Measurements from ENCODE around the gene XIRP2. TPM values are rescaled to one million over a fixed set of nuclear protein-coding genes. Genes with fewer than 3 reads are reported as not detected.

The XIRP2 gene
- total and polyA plus RNA-seq, 2 of the 13 experiments (the other 11 are each of a cell fraction or from before 2014, with no cell fraction given), result 0.04 to 0.05 TPM

DNA sequence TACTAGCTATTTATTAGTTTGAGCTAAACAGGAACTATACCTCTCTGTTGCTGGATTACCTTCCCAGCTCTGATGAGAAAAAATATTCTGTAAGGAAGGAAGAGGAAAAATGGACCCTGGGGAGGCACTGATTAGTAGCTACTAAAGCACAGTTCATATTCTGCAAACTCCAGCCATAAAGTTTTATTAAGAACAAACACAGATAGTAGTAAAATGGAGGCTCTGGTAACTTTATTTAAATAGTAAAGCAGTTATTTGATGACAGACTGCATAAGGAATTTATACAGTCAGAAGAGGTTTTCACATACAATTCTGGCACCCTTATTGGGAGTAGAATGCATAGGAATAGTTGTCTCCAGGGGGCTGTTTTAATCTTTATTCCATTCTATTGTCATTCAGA lies 84.1 kb downstream of the XIRP2 start:
- no peak overlapping the region for H2AFZ ChIP-seq (ENCODE audit: low read length)
- no peaks in the 10 kb centered on the region for H3K79me2 ChIP-seq (ENCODE audit: insufficient read depth, low read length)
- TF ChIP-seq ZNF75D (CRISPR knock-in tag; IDR thresholded peaks at IDR 0.05; ENCODE audit: borderline replicate concordance), result no peak
- no peak for TF ChIP-seq AGO2 (optimal IDR thresholded peaks at IDR 0.05; ENCODE audit: low read depth, low read length)
- intact Hi-C loops (cut with micrococcal nuclease; ENCODE audit: unreplicated experiment) (no loop called here), in situ Hi-C loops (cut with HindIII; ENCODE audit: extremely low pct_ligation_motif_present, low pct_unique_long_range_greater_than_20kb) (no loop called here)
- CTCF ChIA-PET (ENCODE audit: low intra/inter-chr PET ratio, low total read pairs), result no interaction called here
- H3K4me1 ChIP-seq (ENCODE audit: insufficient read depth, low read length), result no peaks in the 10 kb centered on the region
- no peak overlapping the region for H3K9ac ChIP-seq (ENCODE audit: insufficient read depth, low read depth, low read length)
- no peak for DNase-seq (ENCODE audit: low spot score)
- ATAC-seq, result no peak
- H3K4me2 ChIP-seq (ENCODE audit: low read depth, low read length), result no peak overlapping the region
- no TSS peak for BruUV-seq (replicated peaks)
- H4K20me1 ChIP-seq (ENCODE audit: insufficient read depth, low read length), result no peaks in the 10 kb centered on the region
- H3K4me3 ChIP-seq (replicated peaks in 1 of 3; ENCODE audit: insufficient read depth in 1 of 3, low read depth in 2 of 3, low read length in 3 of 3), result no peak overlapping the region
- POLR2A ChIA-PET, result no interaction called here
- H3K9me3 ChIP-seq (ENCODE audit: low read length), result no peaks in the 10 kb centered on the region
- no peaks in the 10 kb centered on the region for H3K36me3 ChIP-seq (replicated peaks in 1 of 2; ENCODE audit: control insufficient read depth in 1 of 2, insufficient read depth in 2 of 2, low read length in 2 of 2)
- H3K27me3 ChIP-seq (ENCODE audit: control insufficient read depth in 1 of 2, insufficient read depth in 2 of 2, low read length in 2 of 2), result no peaks in the 10 kb centered on the region
- H3K27ac ChIP-seq (ENCODE audit: extremely low read length, insufficient read depth, low read length), result no peak overlapping the region
- FAIRE-seq, result no peak

DNA sequence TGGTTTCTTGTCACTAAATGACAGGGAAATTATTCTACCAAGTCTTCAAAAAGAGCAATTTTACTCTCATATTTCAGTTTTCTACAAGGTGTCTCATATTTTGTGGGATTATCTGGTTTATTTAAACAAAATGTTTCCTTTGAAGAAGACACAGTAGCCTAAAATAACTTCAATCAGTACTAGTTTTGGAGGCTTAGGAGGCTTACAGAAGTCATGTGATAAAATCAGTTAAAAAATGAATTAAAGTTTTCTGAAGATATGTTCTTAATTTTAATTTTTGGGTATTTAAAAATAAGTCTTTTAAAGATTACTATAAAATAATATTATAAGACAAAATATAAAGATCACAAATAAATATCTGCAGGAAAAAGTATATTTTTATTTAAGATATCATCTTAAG lies 95.9 kb downstream of the XIRP2 start:
- CTCF ChIA-PET (ENCODE audit: low intra/inter-chr PET ratio, low total read pairs), result no interaction called here

More for the DNA sequence above, 95.9 kb downstream of the XIRP2 start:
- Histone ChIP-seq H3K9me3 (ENCODE audit: low read length) (no peaks in the 10 kb centered on the region; the same call in 1 of the 2 replicates), H3K4me3 (replicated peaks in 1 of 3; ENCODE audit: insufficient read depth in 1 of 3, low read depth in 2 of 3, low read length in 3 of 3) (no peak overlapping the region), H4K20me1 (ENCODE audit: insufficient read depth, low read length) (no peaks in the 10 kb centered on the region), H3K9ac (ENCODE audit: insufficient read depth, low read depth, low read length) (no peak overlapping the region), H3K27me3 (ENCODE audit: control insufficient read depth in 1 of 2, insufficient read depth in 2 of 2, low read length in 2 of 2) (no peaks in the 10 kb centered on the region), H3K4me1 (ENCODE audit: insufficient read depth, low read length) (no peaks in the 10 kb centered on the region), H2AFZ (ENCODE audit: low read length) (no peak overlapping the region), H3K36me3 (replicated peaks in 1 of 2; ENCODE audit: control insufficient read depth in 1 of 2, insufficient read depth in 2 of 2, low read length in 2 of 2) (no peaks in the 10 kb centered on the region), H3K79me2 (ENCODE audit: insufficient read depth, low read length) (no peaks in the 10 kb centered on the region), H3K27ac (ENCODE audit: extremely low read length, insufficient read depth, low read length) (no peak overlapping the region), H3K4me2 (ENCODE audit: low read depth, low read length) (no peak overlapping the region)
- ATAC-seq (no peak), DNase-seq (ENCODE audit: low spot score) (no peak), FAIRE-seq (no peak)
- intact Hi-C loops (cut with micrococcal nuclease; ENCODE audit: unreplicated experiment) (no loop called here), in situ Hi-C loops (cut with HindIII; ENCODE audit: extremely low pct_ligation_motif_present, low pct_unique_long_range_greater_than_20kb) (no loop called here)
- POLR2A ChIA-PET, result no interaction called here
- TF ChIP-seq RAD51 (IDR thresholded peaks at IDR 0.05; ENCODE audit: borderline replicate concordance) (peak; percentile 52; the same call in 1 of the 2 replicates), XBP1 (CRISPR knock-in tag; IDR thresholded peaks at IDR 0.05) (no peak)
- TF ChIP-seq, protein P1, sequence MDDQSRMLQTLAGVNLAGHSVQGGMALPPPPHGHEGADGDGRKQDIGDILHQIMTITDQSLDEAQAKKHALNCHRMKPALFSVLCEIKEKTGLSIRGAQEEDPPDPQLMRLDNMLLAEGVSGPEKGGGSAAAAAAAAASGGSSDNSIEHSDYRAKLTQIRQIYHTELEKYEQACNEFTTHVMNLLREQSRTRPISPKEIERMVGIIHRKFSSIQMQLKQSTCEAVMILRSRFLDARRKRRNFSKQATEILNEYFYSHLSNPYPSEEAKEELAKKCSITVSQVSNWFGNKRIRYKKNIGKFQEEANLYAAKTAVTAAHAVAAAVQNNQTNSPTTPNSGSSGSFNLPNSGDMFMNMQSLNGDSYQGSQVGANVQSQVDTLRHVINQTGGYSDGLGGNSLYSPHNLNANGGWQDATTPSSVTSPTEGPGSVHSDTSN (CRISPR knock-in tag; IDR thresholded peaks at IDR 0.05; ENCODE audit: borderline replicate concordance), result no peak
- no TSS peak for BruUV-seq (replicated peaks)
